ENCODE results near the gene NTMT1. TPM values are rescaled to one million over a fixed set of nuclear protein-coding genes. Genes with fewer than 3 reads are reported as not detected.

The NTMT1 gene
- total and polyA plus RNA-seq, 5 experiments from 2014 or later = 34.5 to 57.8 (median 40.8) TPM

- H3K27ac Mint-ChIP-seq = peak overlapping the region in 8 of 10 donors; percentile 9 to 92 (median 57)
- no peaks in the 10 kb centered on the region for H3K9me3 Mint-ChIP-seq
- H3K27me3 Mint-ChIP-seq = peaks cover 0 to 13% (median 0%) of the 10 kb centered on the region in 5 donors
- peak overlapping the region; percentile 60 to 76 (median 68) for H3K4me3 Mint-ChIP-seq
- POLR2A ChIA-PET = interaction anchor here (1.1 to 2.8 kb wide), 4 partner anchors 8 to 139 kb away, joined by 3 to 18 read pairs (median 4); no protein-coding TSS in a partner anchor
- peaks cover 17 to 32% (median 27%) of the 10 kb centered on the region in 4 donors for H3K4me1 Mint-ChIP-seq
- H3K36me3 Mint-ChIP-seq = no peaks in the 10 kb centered on the region
- peak; percentile 50 to 52 for ATAC-seq
- DNase-seq = no peak
Observed at GRCh38 chr9:129598089-129598596, 27.8 kb upstream of the NTMT1 start.

- no peaks in the 10 kb centered on the region for H3K36me3 Mint-ChIP-seq
- no peak for ATAC-seq
- H3K27ac Mint-ChIP-seq = peak overlapping the region in 3 of 10 donors; percentile 39 to 58 (median 56)
- POLR2A ChIA-PET = interaction anchor here (1.0 kb wide), 1 partner anchor 456 kb away, joined by 3 read pairs; no protein-coding TSS in a partner anchor
- peaks cover 0 to 6% (median 0%) of the 10 kb centered on the region in 5 donors for H3K27me3 Mint-ChIP-seq
- peaks cover 11 to 37% (median 33%) of the 10 kb centered on the region in 4 donors for H3K4me1 Mint-ChIP-seq
- no peak for DNase-seq
- no peaks in the 10 kb centered on the region for H3K9me3 Mint-ChIP-seq
- H3K4me3 Mint-ChIP-seq = no peak overlapping the region
Observed at GRCh38 chr9:129601082-129601674, 24.8 kb upstream of the NTMT1 start.

- H3K27me3 Mint-ChIP-seq = peaks cover 0 to 6% (median 0%) of the 10 kb centered on the region in 5 donors
- H3K4me1 Mint-ChIP-seq = peaks cover 17 to 40% (median 38%) of the 10 kb centered on the region in 4 donors
- ATAC-seq (no peak), DNase-seq (no peak)
- no peaks in the 10 kb centered on the region for H3K36me3 Mint-ChIP-seq
- H3K9me3 Mint-ChIP-seq = no peaks in the 10 kb centered on the region
- H3K27ac Mint-ChIP-seq = peak overlapping the region in 3 of 10 donors; percentile 28 to 67 (median 60)
- POLR2A ChIA-PET = interaction anchor here (0.6 to 0.7 kb wide), 3 partner anchors 181 to 281 kb away, joined by 3 read pairs; no protein-coding TSS in a partner anchor
- no peak overlapping the region for H3K4me3 Mint-ChIP-seq
Observed at GRCh38 chr9:129602598-129603415, 23.2 kb upstream of the NTMT1 start.

GRCh38 chr9:129604056-129604765, 21.8 kb upstream of the NTMT1 start:
- POLR2A ChIA-PET = interaction anchor here (0.5 to 2.9 kb wide), 3 partner anchors 16 to 311 kb away, joined by 3 to 15 read pairs (median 5); no protein-coding TSS in a partner anchor
- Mint-ChIP-seq H3K4me3 (no peak overlapping the region), H3K27me3 (no peaks in the 10 kb centered on the region), H3K36me3 (no peaks in the 10 kb centered on the region), H3K27ac (peak overlapping the region in 6 of 10 donors; percentile 7 to 85 (median 71)), H3K4me1 (peaks cover 10 to 42% (median 40%) of the 10 kb centered on the region in 4 donors), H3K9me3 (no peaks in the 10 kb centered on the region)
- DNase-seq = no peak
- no peak for ATAC-seq

GRCh38 chr9:129604766-129605163, 21.2 kb upstream of the NTMT1 start:
- POLR2A ChIA-PET = interaction anchor here (0.5 to 5.1 kb wide), 4 partner anchors 17 to 427 kb away, joined by 3 to 28 read pairs (median 10); partner anchors contain the start of gene IER5L
- H3K27ac Mint-ChIP-seq = peak overlapping the region in 6 of 10 donors; percentile 7 to 85 (median 71)
- no peaks in the 10 kb centered on the region for H3K36me3 Mint-ChIP-seq
- H3K27me3 Mint-ChIP-seq = no peaks in the 10 kb centered on the region
- peak overlapping the region in 2 of 10 donors; percentile 10 to 27 for H3K4me3 Mint-ChIP-seq
- peaks cover 13 to 45% (median 42%) of the 10 kb centered on the region in 4 donors for H3K4me1 Mint-ChIP-seq
- peak in 1 of 2 donors; percentile 5 for ATAC-seq
- DNase-seq = no peak
- H3K9me3 Mint-ChIP-seq = no peaks in the 10 kb centered on the region

GRCh38 chr9:129606161-129607026, 19.6 kb upstream of the NTMT1 start:
- Mint-ChIP-seq H3K4me3 (peak overlapping the region in 1 of 10 donors; percentile 35), H3K27me3 (no peaks in the 10 kb centered on the region), H3K36me3 (no peaks in the 10 kb centered on the region), H3K4me1 (peaks cover 15 to 54% (median 51%) of the 10 kb centered on the region in 4 donors), H3K9me3 (no peaks in the 10 kb centered on the region), H3K27ac (peak overlapping the region in 7 of 10 donors; percentile 33 to 93 (median 71))
- POLR2A ChIA-PET = interaction anchor here (0.5 to 5.1 kb wide), 6 partner anchors 8 to 429 kb away, joined by 3 to 28 read pairs (median 4); partner anchors contain the start of gene IER5L
- no peak for DNase-seq
- ATAC-seq = no peak

GRCh38 chr9:129607027-129607387, 19.0 kb upstream of the NTMT1 start:
- Mint-ChIP-seq H3K4me3 (peak overlapping the region in 1 of 10 donors; percentile 35), H3K4me1 (peaks cover 15 to 56% (median 51%) of the 10 kb centered on the region in 4 donors), H3K27ac (peak overlapping the region in 6 of 10 donors; percentile 59 to 93 (median 80)), H3K9me3 (no peaks in the 10 kb centered on the region), H3K36me3 (no peaks in the 10 kb centered on the region), H3K27me3 (no peaks in the 10 kb centered on the region)
- POLR2A ChIA-PET = interaction anchor here (0.7 to 5.1 kb wide), 3 partner anchors 9 to 429 kb away, joined by 3 to 28 read pairs (median 3); partner anchors contain the start of gene IER5L
- DNase-seq (no peak), ATAC-seq (no peak)

GRCh38 chr9:129608561-129609481, 17.1 kb upstream of the NTMT1 start:
- peak overlapping the region in 7 of 10 donors; percentile 6 to 91 (median 30) for H3K4me3 Mint-ChIP-seq
- peak overlapping the region in 9 of 10 donors; percentile 4 to 94 (median 63) for H3K27ac Mint-ChIP-seq
- no peaks in the 10 kb centered on the region for H3K9me3 Mint-ChIP-seq
- no peaks in the 10 kb centered on the region for H3K36me3 Mint-ChIP-seq
- H3K27me3 Mint-ChIP-seq = no peaks in the 10 kb centered on the region
- POLR2A ChIA-PET = interaction anchor here (0.8 to 6.1 kb wide), 11 partner anchors 9 to 469 kb away, joined by 3 to 35 read pairs (median 5); partner anchors contain the start of gene IER5L
- ATAC-seq = no peak
- no peak for DNase-seq
- peaks cover 13 to 53% (median 48%) of the 10 kb centered on the region in 4 donors for H3K4me1 Mint-ChIP-seq

GRCh38 chr9:129609486-129610212, 16.3 kb upstream of the NTMT1 start:
- H3K27me3 Mint-ChIP-seq = no peaks in the 10 kb centered on the region
- peak; percentile 74 to 82 for ATAC-seq
- POLR2A ChIA-PET = interaction anchor here (0.6 to 6.1 kb wide), 10 partner anchors 10 to 470 kb away, joined by 3 to 35 read pairs (median 5); partner anchors contain the start of gene IER5L
- H3K27ac Mint-ChIP-seq = peak overlapping the region; percentile 90 to 97 (median 95)
- no peaks in the 10 kb centered on the region for H3K9me3 Mint-ChIP-seq
- peak overlapping the region; percentile 89 to 96 (median 94) for H3K4me3 Mint-ChIP-seq
- peak in 9 of 10 donors; percentile 27 to 83 (median 54) for DNase-seq
- no peaks in the 10 kb centered on the region for H3K36me3 Mint-ChIP-seq
- peaks cover 12 to 48% (median 44%) of the 10 kb centered on the region in 4 donors for H3K4me1 Mint-ChIP-seq

- POLR2A ChIA-PET = interaction anchor here (6.1 kb wide), 1 partner anchor 470 kb away, joined by 35 read pairs; no protein-coding TSS in a partner anchor
- no peak for ATAC-seq
- no peaks in the 10 kb centered on the region for H3K36me3 Mint-ChIP-seq
- DNase-seq = no peak
- H3K27ac Mint-ChIP-seq = peak overlapping the region in 2 of 10 donors; percentile 94
- H3K4me1 Mint-ChIP-seq = peaks cover 10 to 44% (median 40%) of the 10 kb centered on the region in 4 donors
- H3K27me3 Mint-ChIP-seq = no peaks in the 10 kb centered on the region
- no peaks in the 10 kb centered on the region for H3K9me3 Mint-ChIP-seq
- peak overlapping the region; percentile 22 to 91 (median 42) for H3K4me3 Mint-ChIP-seq
Observed at GRCh38 chr9:129610213-129610472, 15.8 kb upstream of the NTMT1 start.

All from naive thymus-derived CD8-positive, alpha-beta T cell (primary cell).